Stimulated activated CD4-positive, alpha-beta T cell treated with anti-CD3 and anti-CD28 coated beads, Interleukin-1b, Interleukin-23, amount 100 ng/mL, for 24 hours (primary cell): ENCODE data around the gene ARAP3.
A peak's percentile ranks its signal among the peaks of the same experiment; 100 is the strongest.

Experiments used
- DNase-seq, 4 experiments: peaks; one replicate each; pipeline ENCODE4 v3.0.0-alpha.2; 2020; ENCODE audit warnings: low read depth in 4 of 4, low spot score in 1 of 4

The ARAP3 gene

GRCh38 chr5:141672841-141673813 lies 8.9 kb downstream of the ARAP3 start:
- DNase-seq = no peak

GRCh38 chr5:141672071-141672840 lies 9.8 kb downstream of the ARAP3 start:
- no peak for DNase-seq

- no peak for DNase-seq
These were observed 12.5 kb downstream of the ARAP3 start for GRCh38 chr5:141669520-141669919.

- DNase-seq = no peak
These were observed 13.3 kb downstream of the ARAP3 start for GRCh38 chr5:141668601-141669265.

- no peak for DNase-seq
These were observed 15.8 kb downstream of the ARAP3 start for GRCh38 chr5:141665995-141666940.

GRCh38 chr5:141664733-141665461 lies 17.1 kb downstream of the ARAP3 start:
- DNase-seq = peak; percentile 29 to 67 (median 61)

- DNase-seq = no peak
These were observed 18.5 kb downstream of the ARAP3 start for GRCh38 chr5:141663506-141663905.

- DNase-seq = no peak
These were observed 20.0 kb downstream of the ARAP3 start for GRCh38 chr5:141662028-141662427.

- DNase-seq = no peak
These were observed 24.0 kb downstream of the ARAP3 start for GRCh38 chr5:141657937-141658545.

- DNase-seq = no peak
These were observed 24.6 kb downstream of the ARAP3 start for GRCh38 chr5:141657404-141657803.

GRCh38 chr5:141656396-141656795 lies 25.6 kb downstream of the ARAP3 start:
- no peak for DNase-seq

- no peak for DNase-seq
These were observed 27.0 kb downstream of the ARAP3 start for GRCh38 chr5:141655020-141655419.

GRCh38 chr5:141654298-141654697 lies 27.7 kb downstream of the ARAP3 start:
- DNase-seq = no peak

- DNase-seq = no peak
These were observed 30.3 kb downstream of the ARAP3 start for GRCh38 chr5:141651728-141652105.

GRCh38 chr5:141650851-141651727 lies 30.9 kb downstream of the ARAP3 start, which contains the start of gene FCHSD1:
TSS of gene FCHSD1 (minus strand) at chr5:141651418. CDS start at chr5:141651368, 50 bp downstream.
- DNase-seq = peak; percentile 65 to 78 (median 67)

GRCh38 chr5:141649972-141650371 lies 32.1 kb downstream of the ARAP3 start:
- no peak for DNase-seq

GRCh38 chr5:141649056-141649688 lies 32.9 kb downstream of the ARAP3 start:
- DNase-seq = no peak

GRCh38 chr5:141647851-141648250 lies 34.2 kb downstream of the ARAP3 start:
- DNase-seq = no peak
